HEK293 (cell line): ENCODE measurements around the gene RRBP1.
A peak's percentile ranks its signal among the peaks of the same experiment; 100 is the strongest.

Source experiments
- CTCF ChIA-PET: fragments of 350-600 bp; formaldehyde crosslinking; extraction: SDS; loops from one replicate; lab custom pipeline; 2021; ENCODE audit warnings: antibody characterized with exemption; lab: Yijun Ruan, JAX
- POLR2A ChIA-PET: fragments of 300-600 bp; formaldehyde crosslinking; extraction: SDS; loops from one replicate; lab custom pipeline; 2020; ENCODE audit warnings: antibody characterized with exemption, inconsistent platforms; lab: Yijun Ruan, JAX
- H3K27ac ChIP-seq: fragments of 200-500 bp; sonication (Bioruptor generic); 2 replicates; pipeline ENCODE4 v1.5.1; 2014; ENCODE audit warnings: low read depth, low read length, control low read depth, inconsistent platforms; ENCODE audit errors: extremely low read depth
- H3K36me3 ChIP-seq, 2 experiments: fragments of 200-500 bp in 1 of 2; sonication (Bioruptor generic) in 1 of 2; 1 replicate in 1 of 2; 2 replicates in 1 of 2; pipeline ENCODE4 v1.5.1; 2014 to 2017; ENCODE audit warnings: inconsistent platforms in 2 of 2, low read length in 2 of 2; ENCODE audit not compliant: control insufficient read depth in 2 of 2, insufficient read depth in 1 of 2
- H3K4me1 ChIP-seq: fragments of 200-500 bp; sonication (Bioruptor generic); 2 replicates; pipeline ENCODE4 v1.5.1; 2014; ENCODE audit warnings: mild to moderate bottlenecking, low read length, inconsistent platforms; ENCODE audit not compliant: control insufficient read depth, insufficient read depth
- H3K4me3 ChIP-seq: 2 replicates; pipeline ENCODE4 v1.5.1; 2011; ENCODE audit warnings: low read depth, mild to moderate bottlenecking, control low read depth, low read length, moderate library complexity
- H3K9me3 ChIP-seq: fragments of 200-500 bp; sonication (Bioruptor generic); 2 replicates; pipeline ENCODE4 v1.5.1; 2014; ENCODE audit warnings: low read depth, low read length, inconsistent platforms; ENCODE audit not compliant: control insufficient read depth, insufficient read depth
- ATF2 ChIP-seq: fragments of 450-650 bp; formaldehyde crosslinking; IDR thresholded peaks from 2 replicates; pipeline ENCODE4 v1.5.1; 2016; ENCODE audit warnings: missing biosample characterization, missing genetic modification characterization, low read depth
- GLI2 ChIP-seq: fragments of 450-650 bp; formaldehyde crosslinking; IDR thresholded peaks from 2 replicates; pipeline ENCODE4; 2017; ENCODE audit warnings: missing biosample characterization, missing genetic modification characterization, low read depth, borderline replicate concordance
- HOXA7 ChIP-seq: sonication (generic); formaldehyde crosslinking; IDR thresholded peaks from 2 replicates; pipeline ENCODE4 v1.8.1; 2022; ENCODE audit warnings: missing genetic modification reagents, borderline replicate concordance
- KLF17 ChIP-seq: fragments of 450-650 bp; formaldehyde crosslinking; IDR thresholded peaks from 2 replicates; pipeline ENCODE4 v1.5.1; 2016; ENCODE audit warnings: missing biosample characterization, missing genetic modification characterization
- KLF7 ChIP-seq: fragments of 450-650 bp; formaldehyde crosslinking; IDR thresholded peaks from 2 replicates; pipeline ENCODE4 v1.5.1; 2016; ENCODE audit warnings: missing biosample characterization, missing genetic modification characterization, borderline replicate concordance
- PBX3 ChIP-seq: sonication (generic); formaldehyde crosslinking; IDR thresholded peaks from 2 replicates; pipeline ENCODE4 v1.8.1; 2022; ENCODE audit warnings: mild to moderate bottlenecking, moderate library complexity, missing genetic modification reagents
- PRDM1 ChIP-seq: fragments of 450-650 bp; formaldehyde crosslinking; IDR thresholded peaks from 2 replicates; pipeline ENCODE4; 2016; ENCODE audit warnings: missing biosample characterization, missing genetic modification characterization
- SCRT1 ChIP-seq: fragments of 450-650 bp; formaldehyde crosslinking; IDR thresholded peaks from 2 replicates; pipeline ENCODE4 v1.5.1; 2016; ENCODE audit warnings: missing biosample characterization, missing genetic modification characterization, borderline replicate concordance
- YY2 ChIP-seq: fragments of 450-650 bp; formaldehyde crosslinking; IDR thresholded peaks from 2 replicates; pipeline ENCODE4 v1.5.1; 2016; ENCODE audit warnings: missing biosample characterization, missing genetic modification characterization
- ZBTB1 ChIP-seq: fragments of 450-650 bp; formaldehyde crosslinking; IDR thresholded peaks from 2 replicates; pipeline ENCODE4 v1.5.1; 2016; ENCODE audit warnings: missing biosample characterization, missing genetic modification characterization
- ZBTB11 ChIP-seq: fragments of 450-650 bp; formaldehyde crosslinking; conservative IDR thresholded peaks from 2 replicates; pipeline ENCODE4 v1.5.1; 2016; ENCODE audit warnings: low read depth, missing biosample characterization, missing genetic modification characterization
- ZBTB17 ChIP-seq: fragments of 450-650 bp; formaldehyde crosslinking; IDR thresholded peaks from 2 replicates; pipeline ENCODE4 v1.5.1; 2016; ENCODE audit warnings: missing biosample characterization, missing genetic modification characterization
- ZFHX2 ChIP-seq: fragments of 450-650 bp; formaldehyde crosslinking; conservative IDR thresholded peaks from 2 replicates; pipeline ENCODE4 v1.5.1; 2016; ENCODE audit warnings: missing biosample characterization, missing genetic modification characterization
- ZNF23 ChIP-seq: fragments of 450-650 bp; formaldehyde crosslinking; IDR thresholded peaks from 2 replicates; pipeline ENCODE4 v1.5.1; 2016; ENCODE audit warnings: missing biosample characterization, missing genetic modification characterization, borderline replicate concordance
- ZNF24 ChIP-seq: fragments of 450-650 bp; formaldehyde crosslinking; IDR thresholded peaks from 2 replicates; pipeline ENCODE4 v1.5.1; 2016; ENCODE audit warnings: missing biosample characterization, missing genetic modification characterization
- ZNF266 ChIP-seq: fragments of 450-650 bp; formaldehyde crosslinking; IDR thresholded peaks from 2 replicates; pipeline ENCODE4 v1.5.1; 2016; ENCODE audit warnings: missing biosample characterization, missing genetic modification characterization, low read depth
- ZNF394 ChIP-seq: fragments of 450-650 bp; formaldehyde crosslinking; IDR thresholded peaks from 2 replicates; pipeline ENCODE4 v1.5.1; 2016; ENCODE audit warnings: missing biosample characterization, missing genetic modification characterization, mild to moderate bottlenecking, moderate library complexity, borderline replicate concordance
- ZNF416 ChIP-seq: fragments of 450-650 bp; formaldehyde crosslinking; IDR thresholded peaks from 2 replicates; pipeline ENCODE4 v1.5.1; 2016; ENCODE audit warnings: missing biosample characterization, missing genetic modification characterization
- ZNF433 ChIP-seq: fragments of 450-650 bp; formaldehyde crosslinking; IDR thresholded peaks from 2 replicates; pipeline ENCODE4 v1.5.1; 2016; ENCODE audit warnings: missing biosample characterization, missing genetic modification characterization, low read depth
- ZNF664 ChIP-seq: fragments of 450-650 bp; formaldehyde crosslinking; IDR thresholded peaks from 2 replicates; pipeline ENCODE4 v1.5.1; 2016; ENCODE audit warnings: missing biosample characterization, missing genetic modification characterization
- ZNF768 ChIP-seq: fragments of 450-650 bp; formaldehyde crosslinking; IDR thresholded peaks from 2 replicates; pipeline ENCODE4 v1.5.1; 2018; ENCODE audit warnings: missing biosample characterization, mild to moderate bottlenecking, missing genetic modification characterization
- ZNF791 ChIP-seq: fragments of 450-650 bp; formaldehyde crosslinking; IDR thresholded peaks from 2 replicates; pipeline ENCODE4 v1.5.1; 2016; ENCODE audit warnings: missing biosample characterization, missing genetic modification characterization
- ZSCAN16 ChIP-seq: fragments of 450-650 bp; formaldehyde crosslinking; IDR thresholded peaks from 2 replicates; pipeline ENCODE4 v1.5.1; 2016; ENCODE audit warnings: missing biosample characterization, missing genetic modification characterization
- ZSCAN5A ChIP-seq: fragments of 450-650 bp; formaldehyde crosslinking; IDR thresholded peaks from 2 replicates; pipeline ENCODE4 v1.5.1; 2016; ENCODE audit warnings: missing biosample characterization, missing genetic modification characterization
- ZXDB ChIP-seq: fragments of 450-650 bp; formaldehyde crosslinking; IDR thresholded peaks from 2 replicates; pipeline ENCODE4 v1.5.1; 2016; ENCODE audit warnings: missing biosample characterization, missing genetic modification characterization

Gene RRBP1

GRCh38 chr20:17593902-17594301, 88.1 kb downstream of the RRBP1 start (continued):
- TF ChIP-seq ZBTB11 (peak; percentile 57), YY2 (tag by site-specific recombination) (no peak), ZNF664 (tag by site-specific recombination) (no peak), ZNF394 (peak; percentile 79; the same call in 1 of the 2 replicates), PRDM1 (tag by site-specific recombination) (no peak), ZNF24 (tag by site-specific recombination) (no peak), ZBTB1 (no peak), ZXDB (tag by site-specific recombination) (0 out of 2 replicates have a peak, but pooled peaks have one; percentile 35), ZSCAN5A (no peak), ATF2 (no peak), ZNF433 (peak; percentile 19; the same call in 1 of the 2 replicates), SCRT1 (tag by site-specific recombination) (no peak)

GRCh38 chr20:17590245-17590644, 91.8 kb downstream of the RRBP1 start:
- H3K27ac ChIP-seq = no peak overlapping the region
- H3K4me1 ChIP-seq = peaks cover 4% of the 10 kb centered on the region; the same call in 1 of the 2 replicates
- H3K36me3 ChIP-seq = peaks cover 0 to 8% of the 10 kb centered on the region in 2 experiments; a peak in 2 of 3 replicates
- ChIA-PET POLR2A (interaction anchor here (1.0 kb wide), 2 partner anchors 20 to 92 kb away, joined by 3 to 4 read pairs; partner anchors contain the start of genes DSTN and RRBP1), CTCF (interaction anchor here (0.7 to 1.7 kb wide), 5 partner anchors 11 to 65 kb away, joined by 3 to 7 read pairs (median 5); no protein-coding TSS in a partner anchor)
- TF ChIP-seq ZNF266 (tag by site-specific recombination) = no peak
- no peak for TF ChIP-seq ZSCAN16 (tag by site-specific recombination)
- no peak for TF ChIP-seq GLI2 (tag by site-specific recombination)
- TF ChIP-seq HOXA7 (CRISPR knock-in tag) = no peak
- TF ChIP-seq ZNF768 = no peak
- TF ChIP-seq PBX3 (CRISPR knock-in tag) = no peak
- TF ChIP-seq ZNF23 (tag by site-specific recombination) = no peak
- TF ChIP-seq ZNF416 (tag by site-specific recombination) = no peak
- TF ChIP-seq KLF17 = no peak
- no peak for TF ChIP-seq KLF7 (tag by site-specific recombination)
- TF ChIP-seq ZBTB17 (tag by site-specific recombination) = no peak
- TF ChIP-seq ZNF791 = no peak
- TF ChIP-seq ZFHX2 = no peak
- H3K9me3 ChIP-seq = no peaks in the 10 kb centered on the region
- H3K4me3 ChIP-seq = no peak overlapping the region
